ENCODE data around the gene CHRM2. TPM values are rescaled to one million over a fixed set of nuclear protein-coding genes. Genes with fewer than 3 reads are reported as not detected.
A peak's percentile ranks its signal among the peaks of the same experiment; 100 is the strongest.

Gene CHRM2
- total RNA-seq, 1 experiment from 2014 or later = not detected

DNA sequence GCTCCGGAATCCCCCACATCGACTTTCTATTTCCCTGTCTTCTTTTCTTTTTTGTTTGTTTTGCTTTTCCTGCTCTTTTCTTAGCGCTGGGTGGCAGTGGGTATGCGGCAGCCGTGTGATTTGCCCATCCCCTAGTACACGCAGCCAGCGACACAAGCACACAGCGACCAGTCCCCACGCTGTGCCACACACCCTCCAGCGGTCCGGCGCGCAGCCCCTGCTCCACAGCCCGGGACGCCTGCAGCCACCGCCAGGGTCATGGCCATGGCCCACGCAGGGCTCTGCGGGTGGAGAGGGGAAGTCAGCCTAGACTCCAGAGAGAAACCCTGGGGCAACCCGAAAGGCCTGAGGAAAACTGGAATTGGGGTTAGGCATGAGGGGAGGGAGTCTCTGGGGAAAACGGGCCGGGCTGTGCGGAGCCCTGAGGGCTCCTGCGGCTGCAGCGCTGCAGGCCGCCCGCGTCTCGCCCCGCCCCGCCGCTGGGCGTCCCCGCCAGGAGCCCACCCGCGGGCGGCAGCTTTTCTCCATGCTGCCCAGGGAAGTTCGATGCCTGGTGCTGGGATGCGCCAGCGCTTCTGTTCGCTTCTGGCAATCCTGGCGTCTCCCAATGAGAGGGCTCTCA lies 2.5 kb downstream of the CHRM2 start:
- no peak overlapping the region for H3K27ac Mint-ChIP-seq

More for the DNA sequence above, 2.5 kb downstream of the CHRM2 start:
- Histone ChIP-seq H4K20me1 (ENCODE audit: control insufficient read depth, insufficient read depth, insufficient read length) (no peaks in the 10 kb centered on the region), H2AFZ (ENCODE audit: low read length) (no peak overlapping the region), H2BK20ac (ENCODE audit: low read depth, low read length, poor library complexity, severe bottlenecking) (no peak overlapping the region), H3K23me2 (ENCODE audit: insufficient read length, low read depth, low read length, poor library complexity, severe bottlenecking) (peaks cover 29% of the 10 kb centered on the region), H3K56ac (ENCODE audit: insufficient read length, low read depth, low read length) (no peak overlapping the region), H3K9me3 (ENCODE audit: control insufficient read depth, low read depth, low read length) (no peaks in the 10 kb centered on the region), H3K27me3 (ENCODE audit: insufficient read depth, low read length) (peaks cover 46% of the 10 kb centered on the region), H3K9ac (ENCODE audit: extremely low read depth, insufficient read length, low read length) (no peak overlapping the region), H3K79me1 (ENCODE audit: insufficient read depth, low read depth, low read length, poor library complexity, severe bottlenecking) (no peaks in the 10 kb centered on the region), H2BK120ac (ENCODE audit: low read depth, low read length, poor library complexity, severe bottlenecking) (no peak overlapping the region), H3T11ph (ENCODE audit: low read length) (no peak overlapping the region), H3K79me2 (ENCODE audit: insufficient read depth, low read length) (no peaks in the 10 kb centered on the region), H3K18ac (ENCODE audit: insufficient read length, low read depth, low read length) (no peak overlapping the region), H4K5ac (ENCODE audit: insufficient read length, low read depth, low read length) (no peak overlapping the region), H3K4me2 (ENCODE audit: insufficient read depth, insufficient read length, low read length) (peak overlapping the region; percentile 80), H2AK5ac (ENCODE audit: insufficient read length, low read length) (no peak overlapping the region), H4K8ac (replicated peaks; ENCODE audit: insufficient read length, low read depth, low read length) (no peak overlapping the region), H3K4ac (ENCODE audit: low read depth, low read length) (no peak overlapping the region), H2BK5ac (ENCODE audit: insufficient read length, low read length) (no peak overlapping the region), H3K14ac (ENCODE audit: insufficient read depth, low read length) (no peak overlapping the region), H3K4me1 (ENCODE audit: insufficient read depth, low read length) (no peaks in the 10 kb centered on the region), H4K91ac (ENCODE audit: insufficient read length, low read depth, low read length) (no peak overlapping the region), H3K23ac (ENCODE audit: insufficient read length, low read depth, low read length) (no peak overlapping the region), H2BK15ac (ENCODE audit: low read depth, low read length) (no peak overlapping the region), H2BK12ac (ENCODE audit: insufficient read length, low read depth, low read length) (no peak overlapping the region), H3K27ac (ENCODE audit: insufficient read length, low read depth, low read length) (no peak overlapping the region)
- peak; percentile 26 for DNase-seq
- Mint-ChIP-seq H3K9me3 (no peaks in the 10 kb centered on the region; a peak in 2 of 5 replicates), H3K27me3 (ENCODE audit: low read depth) (peaks cover 76% of the 10 kb centered on the region), H3K4me3 (peak overlapping the region; percentile 62 to 85), H3K36me3 (ENCODE audit: insufficient read depth in 1 of 3, low read depth in 3 of 3) (no peaks in the 10 kb centered on the region), H3K4me1 (peaks cover 24 to 36% of the 10 kb centered on the region in 2 experiments)
- TF ChIP-seq CTCF (conservative IDR thresholded peaks at IDR 0.05) = no peak
- WGBS (ENCODE audit: extremely low coverage, insufficient read length, low lambda C conversion rate) = no CpG with 5 or more reads among the region's 41 CpGs
